Osteocyte (in vitro differentiated cells): ENCODE results near the gene NPM3. TPM values are rescaled to one million over a fixed set of nuclear protein-coding genes. Genes with fewer than 3 reads are reported as not detected.

Source experiments
- DNase-seq: peaks from one replicate; pipeline ENCODE4 v3.0.0; 2021; ENCODE audit warnings: mixed read lengths; ENCODE audit not compliant: unreplicated experiment; ENCODE audit errors: extremely low spot score
- H3K27ac Mint-ChIP-seq: one replicate; pipeline ENCODE4 v1.8.0; 2021; ENCODE audit warnings: mild to moderate bottlenecking, mixed read lengths; ENCODE audit not compliant: unreplicated experiment
- H3K27me3 Mint-ChIP-seq: one replicate; pipeline ENCODE4 v1.8.0; 2021; ENCODE audit warnings: mixed read lengths; ENCODE audit not compliant: unreplicated experiment
- H3K36me3 Mint-ChIP-seq: one replicate; pipeline ENCODE4 v1.8.0; 2021; ENCODE audit warnings: mixed read lengths; ENCODE audit not compliant: unreplicated experiment
- H3K4me1 Mint-ChIP-seq: one replicate; pipeline ENCODE4 v1.8.0; 2021; ENCODE audit warnings: mixed read lengths; ENCODE audit not compliant: unreplicated experiment
- H3K4me3 Mint-ChIP-seq: one replicate; pipeline ENCODE4 v1.8.0; 2021; ENCODE audit warnings: mild to moderate bottlenecking, moderate library complexity, mixed read lengths; ENCODE audit not compliant: unreplicated experiment
- H3K9me3 Mint-ChIP-seq: one replicate; pipeline ENCODE4 v1.8.0; 2021; ENCODE audit warnings: mixed read lengths; ENCODE audit not compliant: unreplicated experiment
- total RNA-seq: library from RNA; stranded (reverse); gene quantifications from 2 replicates; pipeline ENCODE4 v1.2.1, GENCODE V29; 2021
- TF ChIP-seq, protein P1 (sequence below): fragments of 200-600 bp; sonication (generic); IDR thresholded peaks from 2 replicates; pipeline ENCODE4 v1.5.0; 2021; ENCODE audit warnings: antibody characterized with exemption, mild to moderate bottlenecking, moderate library complexity

The NPM3 gene
- total RNA-seq, 1 donor from 2014 or later = 35.6 TPM

DNA sequence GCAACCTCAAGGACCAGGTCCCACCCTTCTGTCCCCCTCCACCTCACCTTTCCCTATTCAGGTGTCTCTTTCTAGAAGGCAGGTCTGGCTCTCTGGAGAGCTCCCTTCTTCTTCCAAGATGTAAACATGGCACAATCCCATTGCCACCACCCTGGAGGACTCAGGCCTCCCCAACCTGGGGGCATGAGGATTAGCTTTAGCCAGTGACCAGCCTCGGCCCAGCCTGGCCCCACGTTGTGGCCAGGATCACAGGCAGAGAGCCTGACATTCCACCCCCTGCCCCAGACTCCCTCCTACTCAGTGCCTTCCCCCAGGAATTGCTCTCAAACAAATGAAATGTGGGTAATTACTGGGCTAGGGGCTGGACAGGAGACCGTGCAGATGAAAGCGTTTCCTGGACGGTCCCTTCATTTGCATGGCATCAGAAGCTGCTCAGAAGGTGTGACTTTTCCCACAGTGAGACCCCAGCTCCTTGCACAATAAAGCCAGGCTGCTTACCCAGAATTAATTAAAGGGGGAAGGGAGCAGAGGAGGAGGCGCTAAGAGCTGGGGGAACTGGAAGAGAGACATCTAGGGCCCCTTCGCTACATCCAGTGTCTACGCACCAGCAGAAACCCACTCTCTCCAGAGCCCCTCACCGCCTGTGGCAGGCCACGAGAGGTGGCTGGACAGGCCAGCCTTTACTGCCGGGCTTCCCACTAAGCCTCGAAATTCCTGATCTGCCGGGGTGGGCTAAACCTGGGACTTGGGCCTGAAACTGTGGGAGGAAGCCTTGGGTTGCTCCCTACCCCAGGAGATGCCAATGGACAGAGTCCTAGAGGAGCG lies 15.1 kb downstream of the NPM3 start:
- H3K27me3 Mint-ChIP-seq = peaks cover 68% of the 10 kb centered on the region
- no peak overlapping the region for H3K4me3 Mint-ChIP-seq
- H3K27ac Mint-ChIP-seq = no peak overlapping the region
- no peak for DNase-seq
- TF ChIP-seq, protein P1, sequence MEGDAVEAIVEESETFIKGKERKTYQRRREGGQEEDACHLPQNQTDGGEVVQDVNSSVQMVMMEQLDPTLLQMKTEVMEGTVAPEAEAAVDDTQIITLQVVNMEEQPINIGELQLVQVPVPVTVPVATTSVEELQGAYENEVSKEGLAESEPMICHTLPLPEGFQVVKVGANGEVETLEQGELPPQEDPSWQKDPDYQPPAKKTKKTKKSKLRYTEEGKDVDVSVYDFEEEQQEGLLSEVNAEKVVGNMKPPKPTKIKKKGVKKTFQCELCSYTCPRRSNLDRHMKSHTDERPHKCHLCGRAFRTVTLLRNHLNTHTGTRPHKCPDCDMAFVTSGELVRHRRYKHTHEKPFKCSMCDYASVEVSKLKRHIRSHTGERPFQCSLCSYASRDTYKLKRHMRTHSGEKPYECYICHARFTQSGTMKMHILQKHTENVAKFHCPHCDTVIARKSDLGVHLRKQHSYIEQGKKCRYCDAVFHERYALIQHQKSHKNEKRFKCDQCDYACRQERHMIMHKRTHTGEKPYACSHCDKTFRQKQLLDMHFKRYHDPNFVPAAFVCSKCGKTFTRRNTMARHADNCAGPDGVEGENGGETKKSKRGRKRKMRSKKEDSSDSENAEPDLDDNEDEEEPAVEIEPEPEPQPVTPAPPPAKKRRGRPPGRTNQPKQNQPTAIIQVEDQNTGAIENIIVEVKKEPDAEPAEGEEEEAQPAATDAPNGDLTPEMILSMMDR = no peak
- no peaks in the 10 kb centered on the region for H3K36me3 Mint-ChIP-seq
- H3K9me3 Mint-ChIP-seq = no peaks in the 10 kb centered on the region
- H3K4me1 Mint-ChIP-seq = peaks cover under 1% of the 10 kb centered on the region

- no peak for DNase-seq
- Mint-ChIP-seq H3K27me3 (peaks cover 62% of the 10 kb centered on the region), H3K9me3 (no peaks in the 10 kb centered on the region), H3K36me3 (no peaks in the 10 kb centered on the region), H3K27ac (no peak overlapping the region), H3K4me3 (no peak overlapping the region), H3K4me1 (no peaks in the 10 kb centered on the region)
- TF ChIP-seq, protein P1 = no peak
Observed at GRCh38 chr10:101767600-101767945, 15.7 kb downstream of the NPM3 start.

DNA sequence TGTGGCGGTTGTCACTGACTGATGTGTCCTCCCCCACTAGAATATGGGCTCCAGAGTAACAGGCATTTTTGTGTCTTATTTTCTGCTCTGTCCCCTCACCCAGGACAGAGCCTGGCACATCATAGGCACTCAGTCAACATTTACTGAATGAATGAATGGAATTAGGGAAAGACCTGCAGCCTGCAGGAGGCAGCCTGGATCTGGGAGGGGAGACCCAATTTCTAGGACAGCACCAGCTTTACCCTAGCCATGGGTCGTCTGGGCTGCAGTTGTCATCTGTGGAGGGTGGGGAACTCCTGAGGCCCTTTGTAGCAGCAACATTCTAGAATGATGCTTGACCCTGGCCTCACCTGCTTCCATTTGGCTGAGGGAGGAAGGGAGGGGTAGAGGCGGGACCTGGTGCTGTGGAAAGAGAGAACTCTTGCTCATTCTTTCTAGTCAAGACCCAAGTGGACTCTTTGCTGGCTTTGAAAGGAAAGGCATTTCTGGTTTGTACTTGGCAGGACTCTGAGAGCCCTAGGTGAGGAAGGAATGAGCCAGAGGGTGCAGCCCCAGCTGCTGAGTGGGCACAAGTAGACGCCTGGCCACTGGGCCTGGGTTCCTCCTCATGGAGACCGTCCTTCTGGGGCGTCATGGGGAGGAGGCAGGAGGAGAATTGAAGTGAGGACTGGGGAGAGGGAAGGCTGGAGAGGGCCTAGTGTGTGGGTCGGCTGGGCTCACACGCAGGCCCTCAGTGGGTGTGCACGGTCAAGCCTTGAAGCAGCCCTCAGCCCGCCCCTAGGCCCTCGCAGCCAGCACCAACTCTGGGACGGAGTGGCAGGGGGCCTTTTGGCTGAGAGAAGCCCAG lies 16.3 kb downstream of the NPM3 start:
- H3K4me1 Mint-ChIP-seq = no peaks in the 10 kb centered on the region
- H3K9me3 Mint-ChIP-seq = no peaks in the 10 kb centered on the region
- no peak overlapping the region for H3K4me3 Mint-ChIP-seq
- TF ChIP-seq, protein P1 = no peak
- peaks cover 59% of the 10 kb centered on the region for H3K27me3 Mint-ChIP-seq
- peak; percentile 65 for DNase-seq
- H3K27ac Mint-ChIP-seq = no peak overlapping the region
- H3K36me3 Mint-ChIP-seq = no peaks in the 10 kb centered on the region

DNA sequence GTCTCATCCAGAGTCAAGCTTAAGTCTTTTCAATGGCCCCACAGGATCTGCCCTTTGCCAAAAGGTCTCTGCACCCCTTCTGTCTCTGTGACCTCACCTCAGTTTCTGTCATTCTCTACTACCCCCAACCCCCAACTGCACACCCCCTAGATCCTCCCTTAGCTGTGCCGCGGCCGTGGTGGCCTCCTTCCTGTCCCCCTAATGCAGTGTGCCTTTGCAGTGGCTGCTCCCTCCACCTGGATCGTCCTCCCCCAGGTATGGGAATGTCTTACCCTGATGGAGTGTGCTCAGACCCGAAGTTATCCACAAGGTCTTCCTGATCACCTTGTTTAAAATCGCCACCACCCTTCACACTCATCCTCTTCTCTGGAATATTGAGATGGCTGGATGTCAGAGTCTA lies 16.9 kb downstream of the NPM3 start:
- no peaks in the 10 kb centered on the region for H3K4me1 Mint-ChIP-seq
- H3K27ac Mint-ChIP-seq = no peak overlapping the region
- peak; percentile 73 for DNase-seq
- peaks cover 54% of the 10 kb centered on the region for H3K27me3 Mint-ChIP-seq
- H3K4me3 Mint-ChIP-seq = no peak overlapping the region
- no peaks in the 10 kb centered on the region for H3K9me3 Mint-ChIP-seq
- TF ChIP-seq, protein P1 = no peak
- H3K36me3 Mint-ChIP-seq = no peaks in the 10 kb centered on the region
